ENCODE measurements around the gene USP3. TPM values are rescaled to one million over a fixed set of nuclear protein-coding genes. Genes with fewer than 3 reads are reported as not detected.

USP3 gene
- total RNA-seq, 1 experiment from 2014 or later: 70.2 TPM

DNA sequence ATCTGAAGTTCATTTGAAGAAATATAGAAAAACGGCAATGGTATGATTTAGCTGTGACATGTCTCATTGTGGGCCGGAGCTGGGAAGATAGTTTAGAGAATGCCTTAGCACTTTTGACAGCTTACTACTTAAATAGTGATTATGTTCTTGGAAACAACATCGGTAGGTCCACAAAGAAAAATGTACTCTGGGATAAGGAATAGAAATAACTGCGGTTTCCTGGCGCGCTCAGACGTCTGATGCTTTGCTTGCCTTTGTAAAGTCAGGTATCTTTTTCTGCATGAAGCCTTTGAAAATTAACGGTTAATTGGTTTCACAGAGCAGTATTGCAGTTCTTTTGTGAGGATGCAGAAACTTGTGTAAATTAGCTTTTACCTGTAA, 1.4 kb downstream of the USP3 start:
- TF ChIP-seq, protein P1, sequence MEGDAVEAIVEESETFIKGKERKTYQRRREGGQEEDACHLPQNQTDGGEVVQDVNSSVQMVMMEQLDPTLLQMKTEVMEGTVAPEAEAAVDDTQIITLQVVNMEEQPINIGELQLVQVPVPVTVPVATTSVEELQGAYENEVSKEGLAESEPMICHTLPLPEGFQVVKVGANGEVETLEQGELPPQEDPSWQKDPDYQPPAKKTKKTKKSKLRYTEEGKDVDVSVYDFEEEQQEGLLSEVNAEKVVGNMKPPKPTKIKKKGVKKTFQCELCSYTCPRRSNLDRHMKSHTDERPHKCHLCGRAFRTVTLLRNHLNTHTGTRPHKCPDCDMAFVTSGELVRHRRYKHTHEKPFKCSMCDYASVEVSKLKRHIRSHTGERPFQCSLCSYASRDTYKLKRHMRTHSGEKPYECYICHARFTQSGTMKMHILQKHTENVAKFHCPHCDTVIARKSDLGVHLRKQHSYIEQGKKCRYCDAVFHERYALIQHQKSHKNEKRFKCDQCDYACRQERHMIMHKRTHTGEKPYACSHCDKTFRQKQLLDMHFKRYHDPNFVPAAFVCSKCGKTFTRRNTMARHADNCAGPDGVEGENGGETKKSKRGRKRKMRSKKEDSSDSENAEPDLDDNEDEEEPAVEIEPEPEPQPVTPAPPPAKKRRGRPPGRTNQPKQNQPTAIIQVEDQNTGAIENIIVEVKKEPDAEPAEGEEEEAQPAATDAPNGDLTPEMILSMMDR (IDR thresholded peaks at IDR 0.05; ENCODE audit: unreplicated experiment): no peak
- CTCF ChIA-PET: interaction anchor here (0.7 to 4.3 kb wide), 14 partner anchors 9 to 94 kb away, joined by 3 to 34 read pairs (median 5); no protein-coding TSS in a partner anchor
- POLR2A ChIA-PET: interaction anchor here (0.6 to 8.7 kb wide), 24 partner anchors 13 to 1500 kb away, joined by 3 to 366 read pairs (median 5); partner anchors contain the start of genes CA12, CIAO2A, FBXL22 and PPIB
- BruUV-seq (replicated peaks): TSS peak; percentile 22
- Mint-ChIP-seq H3K27ac (ENCODE audit: low read depth, unreplicated experiment) (peak overlapping the region; percentile 86), H3K4me1 (ENCODE audit: insufficient read depth, unreplicated experiment) (peaks cover 57% of the 10 kb centered on the region), H3K9me3 (ENCODE audit: unreplicated experiment) (no peaks in the 10 kb centered on the region), H3K36me3 (ENCODE audit: insufficient read depth, unreplicated experiment) (peaks cover 14% of the 10 kb centered on the region), H3K27me3 (ENCODE audit: insufficient read depth, unreplicated experiment) (no peaks in the 10 kb centered on the region), H3K4me3 (ENCODE audit: unreplicated experiment) (peak overlapping the region; percentile 87)
- intact Hi-C loops (cut with micrococcal nuclease): loop anchor here (1.0 to 10.0 kb wide), 2 partner anchors 47 to 101 kb away; no protein-coding TSS in a partner anchor
- DNase-seq (ENCODE audit: unreplicated experiment): no peak

DNA sequence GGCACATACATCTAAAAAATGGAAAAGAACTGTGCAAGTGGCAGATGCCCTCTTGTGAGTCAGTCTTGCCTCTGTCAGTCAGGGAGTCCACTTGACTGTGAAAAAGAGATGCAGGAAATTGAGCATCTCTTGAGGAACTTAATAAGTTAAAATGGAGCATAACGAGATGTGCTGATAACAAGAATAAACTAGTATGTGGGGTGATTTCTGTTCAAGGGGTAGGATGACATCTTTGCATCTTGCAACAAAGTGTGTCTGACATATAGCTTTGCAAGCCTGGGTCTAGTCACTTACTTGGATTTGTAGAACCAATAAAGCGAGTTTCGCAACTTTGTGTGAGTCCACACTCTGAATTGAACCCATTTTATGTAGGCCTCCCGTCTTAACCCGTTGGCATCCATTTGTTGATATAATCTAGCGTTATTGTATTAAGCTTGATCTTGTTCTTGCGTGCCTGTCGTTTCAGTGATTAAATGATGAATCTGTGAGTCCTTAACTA, 2.2 kb downstream of the USP3 start:
- TF ChIP-seq, protein P1 (IDR thresholded peaks at IDR 0.05; ENCODE audit: unreplicated experiment): no peak
- CTCF ChIA-PET: interaction anchor here (1.2 to 4.3 kb wide), 7 partner anchors 8 to 93 kb away, joined by 3 to 34 read pairs (median 14); no protein-coding TSS in a partner anchor
- Mint-ChIP-seq H3K27me3 (ENCODE audit: insufficient read depth, unreplicated experiment) (no peaks in the 10 kb centered on the region), H3K4me1 (ENCODE audit: insufficient read depth, unreplicated experiment) (peaks cover 59% of the 10 kb centered on the region), H3K27ac (ENCODE audit: low read depth, unreplicated experiment) (peak overlapping the region; percentile 0), H3K4me3 (ENCODE audit: unreplicated experiment) (peak overlapping the region; percentile 87), H3K36me3 (ENCODE audit: insufficient read depth, unreplicated experiment) (peaks cover 14% of the 10 kb centered on the region), H3K9me3 (ENCODE audit: unreplicated experiment) (no peaks in the 10 kb centered on the region)
- peak; percentile 74 for DNase-seq (ENCODE audit: unreplicated experiment)
- POLR2A ChIA-PET: interaction anchor here (2.0 to 8.7 kb wide), 8 partner anchors 13 to 90 kb away, joined by 4 to 366 read pairs (median 50); partner anchors contain the start of gene FBXL22
- intact Hi-C loops (cut with micrococcal nuclease): loop anchor here (1.0 to 10.0 kb wide), 2 partner anchors 47 to 102 kb away; no protein-coding TSS in a partner anchor
- no TSS peak for BruUV-seq (replicated peaks)

DNA sequence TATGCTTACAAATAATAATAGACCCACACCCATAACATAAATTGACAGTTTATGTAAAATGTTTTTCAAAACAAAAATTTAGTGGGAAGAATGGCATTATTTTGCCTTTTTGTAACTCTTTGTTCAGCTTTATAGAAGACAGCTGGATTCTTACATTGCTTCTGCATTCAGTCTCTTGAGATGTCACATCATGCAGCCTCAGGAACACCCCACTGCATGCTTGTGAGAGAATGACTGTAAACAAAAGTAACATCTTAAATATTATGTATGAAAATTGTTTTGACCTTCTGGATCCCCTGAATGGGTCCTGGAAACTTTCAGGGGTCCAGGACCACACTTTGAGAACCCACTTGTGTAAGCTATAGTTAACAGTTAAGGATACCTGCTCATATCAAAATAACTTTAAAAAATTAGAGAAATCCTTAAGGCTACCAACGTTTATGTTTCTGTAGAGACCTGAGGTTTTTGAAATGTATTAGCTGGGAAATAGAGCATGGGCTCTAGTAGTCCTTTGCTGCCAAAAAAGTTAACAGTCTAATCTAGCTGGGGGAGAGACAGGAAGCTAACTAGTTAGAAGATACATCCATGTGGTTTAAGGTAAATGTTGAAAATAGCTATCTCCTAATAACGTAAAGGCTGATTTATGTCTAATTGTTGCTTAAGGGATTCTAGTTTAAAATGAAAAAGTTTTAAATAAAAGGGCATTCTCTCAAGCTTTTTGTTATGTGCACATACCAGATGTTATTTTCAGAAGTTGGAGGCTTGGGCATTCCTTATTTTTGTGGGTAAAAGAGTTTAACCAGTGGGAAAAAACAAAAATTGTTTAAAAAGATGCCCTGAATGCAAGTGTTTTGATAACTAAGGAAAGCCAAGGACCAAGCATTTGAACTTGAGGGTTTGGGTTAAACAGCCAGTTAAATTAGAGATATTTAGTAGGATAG, 3.8 kb downstream of the USP3 start:
- TF ChIP-seq, protein P1 (IDR thresholded peaks at IDR 0.05; ENCODE audit: unreplicated experiment): no peak
- BruUV-seq (replicated peaks): no TSS peak
- DNase-seq (ENCODE audit: unreplicated experiment): no peak
- Mint-ChIP-seq H3K4me3 (ENCODE audit: unreplicated experiment) (no peak overlapping the region), H3K36me3 (ENCODE audit: insufficient read depth, unreplicated experiment) (peaks cover 8% of the 10 kb centered on the region), H3K9me3 (ENCODE audit: unreplicated experiment) (no peaks in the 10 kb centered on the region), H3K27me3 (ENCODE audit: insufficient read depth, unreplicated experiment) (no peaks in the 10 kb centered on the region), H3K27ac (ENCODE audit: low read depth, unreplicated experiment) (peak overlapping the region; percentile 42), H3K4me1 (ENCODE audit: insufficient read depth, unreplicated experiment) (peaks cover 52% of the 10 kb centered on the region)
- POLR2A ChIA-PET: interaction anchor here (0.7 to 8.7 kb wide), 9 partner anchors 11 to 89 kb away, joined by 3 to 366 read pairs (median 25); partner anchors contain the start of gene FBXL22
- intact Hi-C loops (cut with micrococcal nuclease): loop anchor here (10.0 kb wide), 1 partner anchor 103 kb away; no protein-coding TSS in a partner anchor
- CTCF ChIA-PET: interaction anchor here (0.6 to 4.3 kb wide), 6 partner anchors 12 to 138 kb away, joined by 3 to 21 read pairs (median 4); no protein-coding TSS in a partner anchor

All from MCF 10A (cell line).